CD14-positive monocyte (primary cell): ENCODE results near the gene ZNF146. TPM values are rescaled to one million over a fixed set of nuclear protein-coding genes. Genes with fewer than 3 reads are reported as not detected.

ENCODE experiments used
- DNase-seq, 3 donors: peaks; one replicate each; pipeline ENCODE4 v3.0.0-alpha.2; 2011 to 2022
- H2AFZ ChIP-seq: 2 replicates; pipeline ENCODE4 v1.6.0; 2012; ENCODE audit warnings: mild to moderate bottlenecking, low read depth, low read length, inconsistent platforms; ENCODE audit not compliant: insufficient read depth, poor library complexity, severe bottlenecking
- H3K27ac ChIP-seq, 2 donors: 1 replicate in 1 of 2; 2 replicates in 1 of 2; pipeline ENCODE4 v1.5.1; 2012 to 2013; ENCODE audit warnings: low read length in 2 of 2, control low read depth in 1 of 2, inconsistent platforms in 1 of 2, low read depth in 1 of 2, mild to moderate bottlenecking in 1 of 2
- H3K27me3 ChIP-seq, 2 donors: one replicate each; pipeline versions ENCODE4 v1.6.0 to v1.6.1; 2011 to 2013; ENCODE audit warnings: low read length in 2 of 2; ENCODE audit not compliant: control insufficient read depth in 2 of 2, insufficient read depth in 2 of 2
- H3K36me3 ChIP-seq, 2 donors: replicated peaks in 1 of 2; 1 replicate in 1 of 2; 2 replicates in 1 of 2; pipeline versions ENCODE4 v1.5.1 to v1.6.1; 2012 to 2013; ENCODE audit warnings: low read length in 2 of 2, control low read depth in 1 of 2, inconsistent platforms in 1 of 2, mild to moderate bottlenecking in 1 of 2; ENCODE audit not compliant: insufficient read depth in 2 of 2, control insufficient read depth in 1 of 2
- H3K4me1 ChIP-seq, 2 donors: 1 replicate in 1 of 2; 2 replicates in 1 of 2; pipeline versions ENCODE4 v1.5.1 to v1.6.1; 2012 to 2013; ENCODE audit warnings: low read length in 2 of 2, control low read depth in 1 of 2, inconsistent platforms in 1 of 2, mild to moderate bottlenecking in 1 of 2, moderate library complexity in 1 of 2; ENCODE audit not compliant: insufficient read depth in 2 of 2, control insufficient read depth in 1 of 2
- H3K4me2 ChIP-seq: replicated peaks from 2 replicates; pipeline ENCODE3; 2012; ENCODE audit warnings: low read length, moderate library complexity, mild to moderate bottlenecking; ENCODE audit not compliant: poor library complexity, severe bottlenecking; ENCODE audit errors: extremely low read depth
- H3K4me3 ChIP-seq, 3 experiments: fragments of 200-600 bp in 1 of 3; sonication (generic) in 1 of 3; replicated peaks in 1 of 3; 1 replicate in 2 of 3; 2 replicates in 1 of 3; pipeline ENCODE4 v1.5.1; 2011 to 2013; ENCODE audit warnings: low read length in 3 of 3, mild to moderate bottlenecking in 3 of 3, control low read depth in 2 of 3, low read depth in 2 of 3, inconsistent platforms in 1 of 3, moderate library complexity in 1 of 3
- H3K79me2 ChIP-seq: 2 replicates; pipeline ENCODE4 v1.6.0; 2012; ENCODE audit warnings: mild to moderate bottlenecking, control low read depth, inconsistent platforms, low read length, moderate library complexity; ENCODE audit not compliant: insufficient read depth
- H3K9ac ChIP-seq: 2 replicates; pipeline ENCODE4 v1.6.0; 2017; ENCODE audit warnings: low read length, mild to moderate bottlenecking; ENCODE audit not compliant: insufficient read depth, poor library complexity, severe bottlenecking
- H3K9me3 ChIP-seq, 2 donors: replicated peaks in 1 of 2; 1 replicate in 1 of 2; 2 replicates in 1 of 2; pipeline versions ENCODE4 v1.5.1 to v1.6.1; 2012 to 2013; ENCODE audit warnings: low read length in 2 of 2, control low read depth in 1 of 2; ENCODE audit not compliant: control insufficient read depth in 1 of 2, insufficient read depth in 1 of 2
- H4K20me1 ChIP-seq: 2 replicates; pipeline ENCODE4 v1.6.0; 2012; ENCODE audit warnings: mild to moderate bottlenecking, low read length, control low read depth, moderate library complexity; ENCODE audit not compliant: insufficient read depth
- H3K27ac Mint-ChIP-seq, 7 donors: one replicate each; pipeline ENCODE4 v1.8.0; 2020; ENCODE audit warnings: mild to moderate bottlenecking in 7 of 7, mixed read lengths in 7 of 7, moderate library complexity in 6 of 7, inconsistent platforms in 2 of 7
- H3K27me3 Mint-ChIP-seq, 3 donors: one replicate each; pipeline ENCODE4 v1.8.0; 2021 to 2022; ENCODE audit warnings: low read depth in 3 of 3, mild to moderate bottlenecking in 3 of 3, mixed read lengths in 3 of 3, moderate library complexity in 3 of 3, inconsistent platforms in 1 of 3
- H3K36me3 Mint-ChIP-seq, 2 donors: one replicate each; pipeline ENCODE4 v1.8.0; 2020; ENCODE audit warnings: mixed read lengths in 2 of 2, inconsistent platforms in 1 of 2, mild to moderate bottlenecking in 1 of 2
- H3K4me1 Mint-ChIP-seq: one replicate; pipeline ENCODE4 v1.8.0; 2020; ENCODE audit warnings: mild to moderate bottlenecking, mixed read lengths
- H3K4me3 Mint-ChIP-seq, 2 donors: one replicate each; pipeline ENCODE4 v1.8.0; 2020; ENCODE audit warnings: mild to moderate bottlenecking in 2 of 2, mixed read lengths in 2 of 2, moderate library complexity in 1 of 2
- H3K9me3 Mint-ChIP-seq, 7 donors: one replicate each; pipeline ENCODE4 v1.8.0; 2020 to 2022; ENCODE audit warnings: mixed read lengths in 7 of 7, mild to moderate bottlenecking in 6 of 7, moderate library complexity in 6 of 7, inconsistent platforms in 2 of 7
- CTCF ChIP-seq: fragments of 200-600 bp; IDR thresholded peaks from one replicate; pipeline ENCODE4 v1.8.0; 2022; ENCODE audit warnings: antibody characterized with exemption, mild to moderate bottlenecking
- WGBS: methylation state at CpG from one replicate; pipeline ENCODE4 v1.1.5; 2013; ENCODE audit warnings: missing lambda C conversion rate; ENCODE audit not compliant: insufficient coverage; 5-methylcytosine and 5-hydroxymethylcytosine counted together
- intact Hi-C, 2 donors: fragments of 100-400 bp; cut with micrococcal nuclease; formaldehyde crosslinking; loops; one replicate each; pipeline versions ENCODE4 v1.15.0 to v1.15.1; 2023
- polyA plus RNA-seq, 3 donors: library from polyadenylated mRNA; depleted of rRNA in 1 of 3; unstranded in 2 of 3; stranded (reverse) in 1 of 3; fragments of 300-500 nt in 2 of 3; fragments of >200 nt in 1 of 3; fragmentation: Illumina TruSeq in 2 of 3; gene quantifications; 1 replicate in 2 of 3; 2 replicates in 1 of 3; pipeline ENCODE4 v1.2.3, GENCODE V29; 2012 to 2021

The ZNF146 gene
- polyA plus RNA-seq, 3 donors, result 12.2 to 26.5 (median 15.8) TPM

- H3K9me3 ChIP-seq, result peaks cover 78 to 80% of the 10 kb centered on the region in 2 donors
Measured at GRCh38 chr19:36256064-36256463, 41.2 kb downstream of the ZNF146 start.

GRCh38 chr19:36256853-36257519 is 42.1 kb downstream of the ZNF146 start:
- 66% methylated on average over 36 of the region's 42 CpGs for WGBS
- no peak overlapping the region for H3K4me3 ChIP-seq
- Mint-ChIP-seq H3K27ac (no peak overlapping the region), H3K36me3 (no peaks in the 10 kb centered on the region), H3K9me3 (peaks cover 3 to 55% (median 14%) of the 10 kb centered on the region in 7 donors), H3K4me1 (no peaks in the 10 kb centered on the region), H3K4me3 (peak overlapping the region in 1 of 2 donors; percentile 1), H3K27me3 (peaks cover 2 to 7% (median 5%) of the 10 kb centered on the region in 3 donors)
- intact Hi-C loops, result no loop called here
- H3K27me3 ChIP-seq, result no peaks in the 10 kb centered on the region
- peaks cover 73 to 74% of the 10 kb centered on the region in 2 donors for H3K9me3 ChIP-seq
- no peak for DNase-seq
- H3K27ac ChIP-seq, result no peak overlapping the region
- H3K9ac ChIP-seq, result no peak overlapping the region
- no peaks in the 10 kb centered on the region for H4K20me1 ChIP-seq
- TF ChIP-seq CTCF, result no peak
- H2AFZ ChIP-seq, result no peak overlapping the region
- H3K4me2 ChIP-seq, result no peak overlapping the region
- H3K79me2 ChIP-seq, result no peaks in the 10 kb centered on the region
- no peaks in the 10 kb centered on the region for H3K4me1 ChIP-seq
- H3K36me3 ChIP-seq, result no peaks in the 10 kb centered on the region

More at GRCh38 chr19:36256064-36256463, 41.2 kb downstream of the ZNF146 start:
- H3K79me2 ChIP-seq, result no peaks in the 10 kb centered on the region
- H3K4me2 ChIP-seq, result no peak overlapping the region
- peaks cover 11 to 58% (median 21%) of the 10 kb centered on the region in 7 donors for H3K9me3 Mint-ChIP-seq
- H2AFZ ChIP-seq, result no peak overlapping the region
- no peak overlapping the region for H3K4me3 Mint-ChIP-seq
- no peaks in the 10 kb centered on the region for H3K4me1 ChIP-seq
- H3K27me3 ChIP-seq, result no peaks in the 10 kb centered on the region
- no peak for DNase-seq
- no peaks in the 10 kb centered on the region for H3K36me3 Mint-ChIP-seq
- intact Hi-C loops, result no loop called here
- H3K27ac Mint-ChIP-seq, result no peak overlapping the region
- no peaks in the 10 kb centered on the region for H3K36me3 ChIP-seq
- no peak for TF ChIP-seq CTCF
- WGBS, result 97% methylated on average over 14 of the region's 15 CpGs
- H3K4me3 ChIP-seq, result no peak overlapping the region
- H4K20me1 ChIP-seq, result no peaks in the 10 kb centered on the region
- H3K4me1 Mint-ChIP-seq, result no peaks in the 10 kb centered on the region
- no peak overlapping the region for H3K9ac ChIP-seq
- H3K27ac ChIP-seq, result no peak overlapping the region
- peaks cover 2 to 7% (median 5%) of the 10 kb centered on the region in 3 donors for H3K27me3 Mint-ChIP-seq
